Loucy (cell line): ENCODE results near the gene CDS1.
"Not testable (repeated sequence)": the region's sequence is repeated elsewhere in the genome, so short reads cannot be mapped to it uniquely, and the experiment has no call there.

Source experiments
- H2AFZ ChIP-seq: fragments of 200-600 bp; sonication (generic); 2 replicates; pipeline ENCODE4 v1.6.0; 2016; ENCODE audit warnings: antibody characterized with exemption, mild to moderate bottlenecking, low read length, moderate library complexity
- H3F3A ChIP-seq: fragments of 200-600 bp; 2 replicates; pipeline ENCODE4 v1.6.0; 2016; ENCODE audit warnings: antibody characterized with exemption, low read depth, mild to moderate bottlenecking
- H3K27me3 ChIP-seq: fragments of 200-600 bp; sonication (generic); 2 replicates; pipeline ENCODE4 v1.6.1; 2014; ENCODE audit warnings: low read length, mild to moderate bottlenecking; ENCODE audit not compliant: insufficient read depth, poor library complexity, severe bottlenecking
- H3K36me3 ChIP-seq: fragments of 200-600 bp; sonication (generic); 2 replicates; pipeline ENCODE4 v1.6.1; 2016; ENCODE audit warnings: low read length; ENCODE audit not compliant: insufficient read depth
- H3K4me1 ChIP-seq: fragments of 200-600 bp; sonication (generic); 2 replicates; pipeline ENCODE4 v1.5.1; 2014; ENCODE audit warnings: low read length, mild to moderate bottlenecking; ENCODE audit not compliant: insufficient read depth, poor library complexity, severe bottlenecking
- H3K4me2 ChIP-seq: fragments of 200-600 bp; sonication (generic); 2 replicates; pipeline ENCODE4 v1.6.0; 2014; ENCODE audit warnings: antibody characterized with exemption, low read length, low read depth, mild to moderate bottlenecking; ENCODE audit not compliant: poor library complexity, severe bottlenecking
- H3K4me3 ChIP-seq: fragments of 200-600 bp; sonication (generic); 2 replicates; pipeline ENCODE4 v1.5.1; 2014; ENCODE audit warnings: low read length, mild to moderate bottlenecking, mixed read lengths; ENCODE audit not compliant: poor library complexity, severe bottlenecking
- H3K79me2 ChIP-seq: fragments of 200-600 bp; sonication (generic); 2 replicates; pipeline ENCODE4 v1.6.1; 2014; ENCODE audit warnings: low read length; ENCODE audit not compliant: insufficient read depth
- H3K9ac ChIP-seq: fragments of 200-600 bp; sonication (generic); 2 replicates; pipeline ENCODE4 v1.6.0; 2014; ENCODE audit warnings: mild to moderate bottlenecking, low read depth, low read length, moderate library complexity; ENCODE audit not compliant: poor library complexity, severe bottlenecking
- H3K9me2 ChIP-seq: fragments of 200-600 bp; sonication (generic); replicated peaks from 2 replicates; pipeline ENCODE4 v1.6.1; 2016; ENCODE audit warnings: low read depth, low read length, mixed read lengths
- H3K9me3 ChIP-seq: fragments of 200-600 bp; sonication (generic); 2 replicates; pipeline ENCODE4 v1.6.1; 2014; ENCODE audit warnings: mild to moderate bottlenecking, antibody characterized with exemption, low read length, low read depth; ENCODE audit not compliant: insufficient read depth
- H4K20me1 ChIP-seq: fragments of 200-600 bp; sonication (generic); 2 replicates; pipeline ENCODE4 v1.6.0; 2014; ENCODE audit warnings: antibody characterized with exemption, low read length, mild to moderate bottlenecking; ENCODE audit not compliant: insufficient read depth, poor library complexity, severe bottlenecking
- EZH2phosphoT487 ChIP-seq: fragments of 200-600 bp; IDR thresholded peaks from 2 replicates; pipeline ENCODE4 v1.6.1; 2018; ENCODE audit warnings: antibody characterized with exemption, mild to moderate bottlenecking, moderate library complexity, borderline replicate concordance
- TF ChIP-seq, protein P1 (sequence below): fragments of 200-600 bp; sonication (generic); conservative IDR thresholded peaks from 2 replicates; pipeline ENCODE4 v1.5.1; 2014; ENCODE audit warnings: mild to moderate bottlenecking, antibody characterized with exemption, low read length

The CDS1 gene

DNA sequence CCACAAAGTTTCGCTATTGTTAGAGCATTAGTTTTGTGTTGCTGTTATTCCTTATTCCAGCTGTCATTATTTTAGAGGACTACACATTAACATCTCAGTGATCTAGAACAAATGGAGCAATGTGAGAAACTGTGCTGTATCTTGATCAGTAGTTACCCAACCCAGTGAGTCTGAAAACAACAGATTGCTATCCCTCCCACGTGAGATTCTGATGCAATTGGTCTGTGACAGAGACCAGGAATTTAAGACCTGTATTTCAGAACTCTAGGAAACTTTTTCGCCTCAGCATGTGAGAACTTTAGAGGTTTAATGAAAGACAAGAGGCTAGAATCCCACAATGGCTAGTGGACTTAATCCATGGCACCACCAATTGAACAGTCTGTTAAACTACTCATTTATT lies 35.7 kb upstream of the CDS1 start:
- Histone ChIP-seq H3K9me2 (no peaks in the 10 kb centered on the region), H2AFZ (no peak overlapping the region), H3K79me2 (no peaks in the 10 kb centered on the region), H3K27me3 (no peaks in the 10 kb centered on the region), H3K4me1 (no peaks in the 10 kb centered on the region), H3K4me3 (no peak overlapping the region), H3K36me3 (no peaks in the 10 kb centered on the region), H3K9me3 (no peaks in the 10 kb centered on the region), H3K9ac (no peak overlapping the region), H3K4me2 (no peak overlapping the region), H3F3A (no peaks in the 10 kb centered on the region), H4K20me1 (no peaks in the 10 kb centered on the region)
- TF ChIP-seq, protein P1, sequence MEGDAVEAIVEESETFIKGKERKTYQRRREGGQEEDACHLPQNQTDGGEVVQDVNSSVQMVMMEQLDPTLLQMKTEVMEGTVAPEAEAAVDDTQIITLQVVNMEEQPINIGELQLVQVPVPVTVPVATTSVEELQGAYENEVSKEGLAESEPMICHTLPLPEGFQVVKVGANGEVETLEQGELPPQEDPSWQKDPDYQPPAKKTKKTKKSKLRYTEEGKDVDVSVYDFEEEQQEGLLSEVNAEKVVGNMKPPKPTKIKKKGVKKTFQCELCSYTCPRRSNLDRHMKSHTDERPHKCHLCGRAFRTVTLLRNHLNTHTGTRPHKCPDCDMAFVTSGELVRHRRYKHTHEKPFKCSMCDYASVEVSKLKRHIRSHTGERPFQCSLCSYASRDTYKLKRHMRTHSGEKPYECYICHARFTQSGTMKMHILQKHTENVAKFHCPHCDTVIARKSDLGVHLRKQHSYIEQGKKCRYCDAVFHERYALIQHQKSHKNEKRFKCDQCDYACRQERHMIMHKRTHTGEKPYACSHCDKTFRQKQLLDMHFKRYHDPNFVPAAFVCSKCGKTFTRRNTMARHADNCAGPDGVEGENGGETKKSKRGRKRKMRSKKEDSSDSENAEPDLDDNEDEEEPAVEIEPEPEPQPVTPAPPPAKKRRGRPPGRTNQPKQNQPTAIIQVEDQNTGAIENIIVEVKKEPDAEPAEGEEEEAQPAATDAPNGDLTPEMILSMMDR = no peak
- no peak for TF ChIP-seq EZH2phosphoT487

DNA sequence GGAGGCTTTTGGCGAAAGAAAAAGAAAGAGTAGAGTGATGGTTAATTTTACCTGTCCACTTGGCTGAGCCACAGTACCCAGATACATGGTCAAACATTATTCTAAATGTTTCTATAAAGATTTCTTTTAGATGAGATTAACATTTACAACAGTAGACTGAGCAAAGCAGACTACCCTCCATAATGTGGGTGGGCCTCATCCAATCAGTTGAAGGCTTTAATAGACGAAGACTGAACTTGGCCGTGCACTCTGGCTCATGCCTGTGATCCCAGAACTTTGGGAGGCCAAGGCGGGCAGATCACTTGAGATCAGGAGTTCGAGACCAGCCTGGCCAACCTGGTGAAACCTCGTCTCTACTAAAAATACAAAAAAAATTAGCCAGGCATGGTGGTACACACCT lies 33.7 kb upstream of the CDS1 start:
- not testable (repeated sequence) for H3K4me2 ChIP-seq, H3K9me3 ChIP-seq, H3K9me2 ChIP-seq, H3K4me3 ChIP-seq, H3F3A ChIP-seq, H3K4me1 ChIP-seq, H2AFZ ChIP-seq, H3K27me3 ChIP-seq, H3K9ac ChIP-seq, H4K20me1 ChIP-seq, H3K79me2 ChIP-seq, H3K36me3 ChIP-seq

DNA sequence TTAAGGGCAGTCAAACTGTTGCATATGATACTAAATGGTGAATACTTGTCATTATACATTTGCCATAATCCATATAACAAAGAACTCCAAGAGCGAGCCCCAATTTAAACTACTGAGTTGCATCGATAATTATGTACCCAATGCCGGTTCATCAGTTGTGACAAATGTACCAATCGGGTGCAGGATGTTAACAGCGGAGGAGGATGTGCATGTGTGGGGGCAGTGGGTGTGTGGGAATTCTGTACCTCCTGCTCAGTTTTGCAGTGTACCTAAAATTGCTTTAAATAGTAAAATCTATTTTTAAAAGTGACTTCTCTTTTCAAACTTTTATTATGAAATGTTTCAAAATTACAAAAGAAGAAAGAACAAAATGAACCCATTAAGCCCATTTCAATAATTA lies 20.8 kb upstream of the CDS1 start:
- Histone ChIP-seq H3K9me3 (no peaks in the 10 kb centered on the region), H3F3A (no peaks in the 10 kb centered on the region), H3K4me2 (no peak overlapping the region), H3K79me2 (no peaks in the 10 kb centered on the region), H3K4me1 (no peaks in the 10 kb centered on the region), H4K20me1 (no peaks in the 10 kb centered on the region), H3K27me3 (no peaks in the 10 kb centered on the region), H3K4me3 (no peak overlapping the region), H3K9ac (no peak overlapping the region), H2AFZ (no peak overlapping the region), H3K9me2 (no peaks in the 10 kb centered on the region), H3K36me3 (no peaks in the 10 kb centered on the region)
- TF ChIP-seq EZH2phosphoT487 = no peak
- TF ChIP-seq, protein P1 = no peak

DNA sequence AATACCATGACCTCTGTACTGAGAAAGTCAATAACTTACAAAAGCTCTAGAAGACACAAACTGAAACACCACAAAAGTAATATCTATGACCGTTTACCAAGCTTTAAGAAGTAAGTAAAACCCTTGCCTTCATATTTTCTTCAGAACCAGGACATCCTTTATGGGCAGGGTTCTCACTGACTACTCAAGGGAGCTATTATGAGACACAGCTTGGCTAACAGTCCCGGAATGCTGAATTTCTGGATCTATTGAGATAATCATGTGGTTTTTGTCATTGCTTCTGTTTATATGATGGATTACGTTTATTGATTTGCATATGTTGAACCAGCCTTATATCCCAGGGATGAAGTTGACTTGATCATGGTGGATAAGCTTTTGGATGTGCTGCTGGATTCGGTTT lies 19.9 kb upstream of the CDS1 start:
- H3K27me3 ChIP-seq = no peaks in the 10 kb centered on the region
- H3K79me2 ChIP-seq = no peaks in the 10 kb centered on the region
- H3K9me3 ChIP-seq = no peaks in the 10 kb centered on the region
- no peak overlapping the region for H3K9ac ChIP-seq
- TF ChIP-seq, protein P1 = no peak
- no peak for TF ChIP-seq EZH2phosphoT487
- H3K4me2 ChIP-seq = no peak overlapping the region
- no peak overlapping the region for H3K4me3 ChIP-seq
- H3K9me2 ChIP-seq = no peaks in the 10 kb centered on the region
- H2AFZ ChIP-seq = no peak overlapping the region
- no peaks in the 10 kb centered on the region for H4K20me1 ChIP-seq
- no peaks in the 10 kb centered on the region for H3F3A ChIP-seq
- no peaks in the 10 kb centered on the region for H3K36me3 ChIP-seq
- no peaks in the 10 kb centered on the region for H3K4me1 ChIP-seq
